NCI-H460 (cell line): ENCODE data around the gene MTG2. TPM values are rescaled to one million over a fixed set of nuclear protein-coding genes. Genes with fewer than 3 reads are reported as not detected.
A peak's percentile ranks its signal among the peaks of the same experiment; 100 is the strongest.

ENCODE experiments used
- DNase-seq: peaks from one replicate; pipeline ENCODE4 v3.0.0-alpha.2; 2016; ENCODE audit warnings: low read depth; ENCODE audit errors: extremely low read depth
- total RNA-seq: library from RNA; depleted of rRNA; stranded (reverse); fragments of >200 nt; shearing (Covaris generic); gene quantifications from 2 replicates; pipeline ENCODE4 v1.2.3, GENCODE V29; 2014

Gene MTG2
- total RNA-seq, 1 experiment from 2014 or later: 42.3 TPM

GRCh38 chr20:62216636-62217566 is 34.1 kb downstream of the MTG2 start:
- no peak for DNase-seq

GRCh38 chr20:62217913-62218773 is 35.3 kb downstream of the MTG2 start:
- DNase-seq: no peak

- no peak for DNase-seq
Observed at GRCh38 chr20:62219101-62219991, 36.5 kb downstream of the MTG2 start.

GRCh38 chr20:62219992-62220665 is 37.3 kb downstream of the MTG2 start, which contains the start of gene HRH3:
Gene HRH3, minus strand, starts transcription at chr20:62220278. Its CDS starts 308 bp downstream, at chr20:62219970.
- DNase-seq: peak; percentile 35

GRCh38 chr20:62220666-62221568 is 38.1 kb downstream of the MTG2 start:
- no peak for DNase-seq

DNA sequence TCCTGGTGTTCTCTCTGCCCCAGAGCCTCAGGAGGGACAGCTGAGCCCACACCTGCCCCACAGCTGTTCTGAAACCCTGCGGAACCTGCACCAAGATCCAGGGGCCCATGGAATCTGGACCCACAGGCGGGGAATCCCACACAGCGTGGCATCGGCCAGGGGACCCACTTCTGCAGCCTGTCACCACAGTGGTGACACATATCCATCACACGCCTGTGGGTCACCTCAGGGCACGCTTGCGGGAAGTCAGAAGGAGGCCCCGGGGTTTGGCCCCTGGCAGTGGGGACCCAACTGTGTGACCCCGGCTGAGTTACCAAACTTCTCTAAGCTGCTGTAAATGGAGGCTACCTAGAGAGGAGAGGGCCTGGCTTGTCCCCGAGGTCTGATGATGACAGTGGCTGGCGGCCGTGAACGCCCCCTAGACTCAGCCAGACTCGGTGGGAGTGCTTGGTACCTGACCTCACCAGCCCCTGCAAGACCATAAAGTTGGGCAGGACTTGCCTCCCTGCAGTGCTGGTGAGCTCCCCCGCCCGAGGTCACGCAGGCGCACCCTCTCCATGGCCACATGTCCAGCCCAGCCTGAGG is 39.5 kb downstream of the MTG2 start:
- DNase-seq: no peak

- DNase-seq: no peak
Observed at GRCh38 chr20:62222972-62223371, 40.1 kb downstream of the MTG2 start.

- DNase-seq: no peak
Observed at GRCh38 chr20:62223571-62223970, 40.7 kb downstream of the MTG2 start.

GRCh38 chr20:62224113-62224855 is 41.5 kb downstream of the MTG2 start:
- DNase-seq: no peak

- DNase-seq: no peak
Observed at GRCh38 chr20:62225026-62225425, 42.2 kb downstream of the MTG2 start.

- no peak for DNase-seq
Observed at GRCh38 chr20:62225820-62226635, 43.2 kb downstream of the MTG2 start.

- no peak for DNase-seq
Observed at GRCh38 chr20:62226707-62227590, 44.1 kb downstream of the MTG2 start.

DNA sequence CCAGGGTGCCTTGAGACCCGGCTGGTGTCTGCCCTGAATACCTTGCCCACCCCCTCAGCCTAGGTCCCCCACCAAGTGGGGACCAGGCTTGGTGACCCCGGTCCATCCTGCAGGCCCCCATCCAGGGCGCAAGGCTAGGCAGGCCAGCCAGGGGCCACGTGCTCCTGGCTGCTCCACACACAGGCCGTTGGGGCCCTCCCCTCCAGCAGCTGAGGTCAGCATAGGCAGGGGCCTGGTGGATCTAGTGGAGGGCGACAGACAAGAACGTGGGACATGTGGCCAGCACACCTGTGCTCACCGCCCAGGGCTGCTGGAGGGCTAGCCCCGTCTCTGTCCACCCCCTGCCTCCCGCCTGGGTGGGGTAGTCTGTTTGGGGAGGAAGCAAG is 44.8 kb downstream of the MTG2 start:
- no peak for DNase-seq

- DNase-seq: no peak
Observed at GRCh38 chr20:62227977-62228958, 45.4 kb downstream of the MTG2 start.
